T-helper 2 cell treated with Interferon-gamma antibody and Interleukin-4, amounts not matched to agents 100 ng/mL and 5 ng/mL, for 36 hours (primary cell): ENCODE data around the gene ANKRD13B. TPM values are rescaled to one million over a fixed set of nuclear protein-coding genes. Genes with fewer than 3 reads are reported as not detected.

Experiments
- intact Hi-C: fragments of 100-400 bp; cut with micrococcal nuclease; formaldehyde crosslinking; loops from one replicate; pipeline ENCODE4 v1.15.1; 2023
- total RNA-seq: library from RNA; stranded (reverse); gene quantifications from 2 replicates; pipeline ENCODE4 v1.2.3, GENCODE V29; 2022

The ANKRD13B gene
- total RNA-seq, 1 donor from 2014 or later: 13.7 TPM

- intact Hi-C loops: loop anchor here (1.0 to 5.0 kb wide), 5 partner anchors 25 to 318 kb away; partner anchors contain the start of genes GIT1, SSH2, TAOK1 and TP53I13
Observed at GRCh38 chr17:29614349-29615047, 21.6 kb downstream of the ANKRD13B start.

GRCh38 chr17:29615048-29615385 is 22.1 kb downstream of the ANKRD13B start:
- intact Hi-C loops: loop anchor here (1.0 to 5.0 kb wide), 5 partner anchors 26 to 317 kb away; partner anchors contain the start of genes GIT1, SSH2, TAOK1 and TP53I13

- intact Hi-C loops: loop anchor here (1.0 to 5.0 kb wide), 6 partner anchors 26 to 317 kb away; partner anchors contain the start of genes GIT1, SSH2, TAOK1 and TP53I13
Observed at GRCh38 chr17:29615492-29616299, 22.8 kb downstream of the ANKRD13B start.

- intact Hi-C loops: loop anchor here (1.0 to 5.0 kb wide), 4 partner anchors 90 to 316 kb away; partner anchors contain the start of gene SSH2
Observed at GRCh38 chr17:29616300-29617048, 23.5 kb downstream of the ANKRD13B start.

GRCh38 chr17:29617125-29617480 is 24.2 kb downstream of the ANKRD13B start:
- intact Hi-C loops: loop anchor here (1.0 to 5.0 kb wide), 4 partner anchors 90 to 315 kb away; partner anchors contain the start of gene SSH2

- intact Hi-C loops: loop anchor here (1.0 to 5.0 kb wide), 5 partner anchors 37 to 315 kb away; partner anchors contain the start of gene SSH2
Observed at GRCh38 chr17:29617481-29618271, 24.7 kb downstream of the ANKRD13B start.

- intact Hi-C loops: loop anchor here (2.0 to 5.0 kb wide), 3 partner anchors 38 to 314 kb away; partner anchors contain the start of gene SSH2
Observed at GRCh38 chr17:29618272-29619065, 25.5 kb downstream of the ANKRD13B start.

- intact Hi-C loops: loop anchor here (2.0 to 5.0 kb wide), 3 partner anchors 38 to 313 kb away; partner anchors contain the start of gene SSH2
Observed at GRCh38 chr17:29619251-29619650, 26.3 kb downstream of the ANKRD13B start.

- intact Hi-C loops: no loop called here
Observed at GRCh38 chr17:29620271-29620670, 27.3 kb downstream of the ANKRD13B start.

- intact Hi-C loops: no loop called here
Observed at GRCh38 chr17:29620779-29621500, 28.0 kb downstream of the ANKRD13B start.

- intact Hi-C loops: no loop called here
Observed at GRCh38 chr17:29621751-29622194, 28.8 kb downstream of the ANKRD13B start.

- intact Hi-C loops: no loop called here
Observed at GRCh38 chr17:29622337-29623282, 29.7 kb downstream of the ANKRD13B start, which contains the start of gene CORO6. CORO6 (minus strand) TSS chr17:29622912; CDS start chr17:29621421, 1,491 bp downstream.

GRCh38 chr17:29623283-29623647 is 30.3 kb downstream of the ANKRD13B start:
- intact Hi-C loops: no loop called here

- intact Hi-C loops: no loop called here
Observed at GRCh38 chr17:29624586-29624985, 31.7 kb downstream of the ANKRD13B start.

- intact Hi-C loops: no loop called here
Observed at GRCh38 chr17:29625037-29625750, 32.3 kb downstream of the ANKRD13B start.

- intact Hi-C loops: no loop called here
Observed at GRCh38 chr17:29627951-29628350, 35.0 kb downstream of the ANKRD13B start.

- intact Hi-C loops: no loop called here
Observed at GRCh38 chr17:29628644-29629043, 35.7 kb downstream of the ANKRD13B start.
